GM21825 (cell line): ENCODE measurements around the gene SPINK4.
A peak's percentile ranks its signal among the peaks of the same experiment; 100 is the strongest.

Source experiments
- ATAC-seq: cut with Tn5 transposase; IDR thresholded peaks from one replicate; pipeline ENCODE4 v1.9.1; 2021; ENCODE audit warnings: mild to moderate bottlenecking, moderate library complexity; ENCODE audit not compliant: unreplicated experiment

Gene SPINK4

GRCh38 chr9:33229359-33230114, 10.4 kb upstream of the SPINK4 start:
- ATAC-seq: no peak

- ATAC-seq: no peak
Observed at GRCh38 chr9:33230756-33231622, 9.0 kb upstream of the SPINK4 start.

GRCh38 chr9:33231623-33231942, 8.4 kb upstream of the SPINK4 start:
- ATAC-seq: no peak

DNA sequence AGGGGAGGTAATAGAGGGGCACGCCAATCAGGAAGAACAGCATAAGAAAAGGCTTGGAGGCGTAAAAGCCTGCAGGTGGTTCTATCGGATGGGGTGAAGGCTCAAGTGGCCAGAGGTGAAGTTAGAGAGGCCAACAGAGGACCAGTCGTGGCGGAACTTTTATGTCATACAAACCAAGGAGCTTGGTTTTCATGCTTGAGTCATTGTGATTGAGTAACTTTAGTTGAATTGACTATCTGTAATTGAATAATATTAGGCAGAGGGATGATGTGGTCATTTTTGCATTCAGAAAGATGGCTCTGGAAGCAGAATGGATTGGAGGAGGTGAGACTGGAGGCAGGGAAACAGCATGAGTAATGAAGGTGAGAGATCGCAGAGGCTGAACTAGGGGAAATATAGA, 7.2 kb upstream of the SPINK4 start:
- no peak for ATAC-seq

GRCh38 chr9:33233626-33234342, 6.2 kb upstream of the SPINK4 start:
- ATAC-seq: no peak

GRCh38 chr9:33234511-33235467, 5.2 kb upstream of the SPINK4 start:
- no peak for ATAC-seq

DNA sequence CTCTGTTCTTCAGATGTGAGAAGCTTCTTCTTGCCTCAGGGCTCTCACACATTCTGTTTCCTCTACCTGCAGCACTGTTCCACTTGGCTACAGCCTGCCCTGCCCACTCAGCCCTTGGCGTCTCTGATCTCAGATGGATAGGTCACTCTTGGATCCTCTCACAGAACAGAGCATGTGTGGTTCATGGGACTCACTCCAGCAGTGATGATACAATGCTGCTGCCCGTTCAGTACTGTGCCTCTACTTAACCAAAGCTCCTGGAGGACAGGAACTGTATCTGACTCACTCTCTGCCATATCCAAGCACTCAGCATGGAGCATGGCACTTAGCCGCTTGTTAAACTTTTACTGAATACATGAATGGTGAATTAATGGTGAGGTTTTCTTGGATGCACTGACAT, 3.4 kb upstream of the SPINK4 start:
- no peak for ATAC-seq

DNA sequence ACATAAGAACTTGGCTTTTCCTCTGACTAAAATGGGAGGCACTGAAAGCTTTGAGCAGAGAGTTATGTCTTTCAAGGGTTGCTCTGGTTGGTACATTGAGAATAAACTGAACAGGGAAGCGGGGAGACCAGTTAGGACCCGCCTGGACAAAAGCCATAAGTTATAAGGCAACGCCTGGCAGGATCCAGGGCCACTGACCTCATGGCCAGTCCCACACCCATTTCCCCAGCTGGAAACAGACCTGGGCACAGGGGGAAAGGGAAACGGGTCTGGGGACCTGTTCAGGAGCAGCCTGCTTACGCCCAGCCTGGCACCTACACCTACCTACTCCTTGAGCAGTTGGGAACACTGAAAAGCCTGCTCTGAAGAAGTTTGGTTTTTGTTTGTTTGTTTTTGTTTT, 1.3 kb downstream of the SPINK4 start:
- no peak for ATAC-seq

- ATAC-seq: no peak
Observed at GRCh38 chr9:33242609-33243134, 2.7 kb downstream of the SPINK4 start.

DNA sequence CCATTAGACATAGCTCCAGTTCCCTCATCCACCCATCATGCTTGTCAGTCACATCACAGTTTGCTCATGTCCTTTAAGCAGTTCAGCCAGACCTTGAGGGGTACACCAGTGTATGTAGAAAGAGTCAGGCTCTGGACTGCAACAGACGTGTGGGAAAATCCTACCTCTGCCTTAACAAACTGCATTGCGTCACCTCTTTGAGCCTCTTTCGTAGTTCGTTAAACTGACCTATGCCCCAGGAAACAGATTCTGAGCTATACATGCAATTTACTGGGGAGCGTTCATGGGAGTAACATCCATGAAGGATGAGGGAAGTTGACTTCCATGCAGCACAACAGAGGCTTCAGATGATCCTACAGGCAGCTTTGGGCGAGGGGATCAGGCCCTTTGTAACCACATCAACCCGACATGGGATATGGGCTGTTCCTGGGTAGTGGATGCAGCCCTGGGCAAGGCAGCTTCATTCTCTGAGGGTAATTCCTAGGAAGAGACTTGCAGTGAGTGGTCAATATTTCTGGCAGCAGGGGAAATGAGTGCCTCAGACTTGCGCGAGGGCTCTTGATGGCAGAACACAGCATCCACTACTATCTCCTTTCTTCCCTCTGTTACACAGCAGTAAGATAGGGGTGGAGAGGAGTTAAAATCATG, 4.3 kb downstream of the SPINK4 start:
- ATAC-seq: no peak

- no peak for ATAC-seq
Observed at GRCh38 chr9:33245341-33245740, 5.4 kb downstream of the SPINK4 start.

GRCh38 chr9:33246269-33246860, 6.4 kb downstream of the SPINK4 start:
- no peak for ATAC-seq

DNA sequence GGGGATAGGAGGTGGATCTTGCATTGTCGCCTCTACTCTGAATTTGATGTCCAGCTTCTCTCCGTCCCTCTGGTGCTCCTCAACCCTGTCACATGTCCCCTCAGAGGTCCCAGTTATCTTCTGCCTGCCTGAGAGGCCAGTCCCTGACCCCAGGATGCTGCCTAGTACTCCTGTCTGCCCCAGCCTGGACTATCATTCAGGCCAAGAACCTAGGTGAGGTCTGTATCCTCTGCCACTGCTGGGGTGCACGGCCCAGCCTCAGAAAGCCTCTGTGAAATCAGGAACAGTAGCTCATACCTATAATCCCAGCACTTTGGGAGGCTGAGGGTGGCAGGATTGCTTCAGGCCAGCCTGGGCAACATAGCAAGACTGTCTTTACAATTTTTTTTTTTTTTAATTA, 8.6 kb downstream of the SPINK4 start:
- ATAC-seq: peak; percentile 12

DNA sequence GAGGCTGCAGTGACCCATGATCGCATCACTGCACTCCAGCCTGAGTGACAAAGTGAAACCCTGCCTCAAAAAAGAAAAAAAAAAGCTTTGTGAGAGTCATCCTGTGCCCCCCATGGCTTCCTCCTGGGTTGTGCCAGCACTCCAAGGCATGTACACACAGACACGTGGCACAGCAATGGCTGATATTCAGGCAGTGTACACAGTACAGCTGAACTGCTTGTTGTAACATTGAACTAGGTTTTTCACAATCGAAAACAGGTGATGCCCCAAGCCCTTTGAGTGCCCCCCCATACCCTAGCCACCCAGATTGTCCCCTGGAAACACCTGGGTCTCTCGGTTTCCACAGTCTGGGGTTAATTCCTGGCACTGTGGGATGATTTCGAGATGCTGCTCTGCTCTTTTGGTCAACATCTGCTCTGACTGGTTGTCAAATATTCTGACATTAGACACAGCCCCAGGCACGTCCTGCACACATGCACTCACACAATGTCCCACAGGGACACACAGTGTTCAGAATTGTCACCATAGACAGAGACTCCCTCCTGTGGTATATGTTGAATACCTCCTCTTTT, 9.2 kb downstream of the SPINK4 start:
- ATAC-seq: peak; percentile 59

DNA sequence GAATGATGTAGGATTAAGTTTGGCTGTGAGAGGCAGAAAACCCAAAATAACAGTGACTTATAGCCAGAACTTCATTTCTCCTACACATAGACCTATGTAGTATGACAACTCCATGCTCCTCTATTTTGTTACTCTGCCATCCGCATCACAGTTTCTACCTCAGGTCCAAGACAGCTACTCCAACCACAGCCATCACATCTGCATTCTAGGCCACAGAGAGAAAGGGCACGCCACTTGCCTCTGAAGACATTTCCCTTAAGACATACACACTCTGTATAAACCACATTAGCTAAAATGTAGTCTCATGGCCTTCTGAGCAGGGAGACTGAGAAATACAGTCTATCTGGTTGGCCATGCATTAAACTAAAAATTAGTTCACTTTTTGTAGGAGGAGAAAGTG, 10.0 kb downstream of the SPINK4 start:
- ATAC-seq: no peak

- ATAC-seq: no peak
Observed at GRCh38 chr9:33250458-33250995, 10.6 kb downstream of the SPINK4 start.

DNA sequence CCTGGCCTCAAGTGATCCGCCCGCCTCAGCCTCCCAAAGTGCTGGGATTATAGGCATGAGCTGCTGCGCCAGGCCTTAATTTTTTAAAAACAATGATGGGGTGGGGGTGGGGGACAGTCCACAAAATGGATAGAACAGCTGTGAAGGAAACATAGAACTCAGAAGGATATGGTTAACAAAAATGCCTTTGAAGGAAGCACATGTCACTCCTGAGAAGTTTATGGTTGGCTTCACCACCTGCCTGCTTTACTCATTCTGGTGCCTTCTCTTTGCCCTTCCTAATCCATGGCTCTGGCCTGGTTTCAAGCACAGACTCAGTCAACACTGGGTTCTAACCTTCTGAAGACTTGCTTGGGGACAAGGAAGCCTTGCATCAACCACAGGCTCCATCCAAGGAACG, 14.2 kb downstream of the SPINK4 start:
- no peak for ATAC-seq

DNA sequence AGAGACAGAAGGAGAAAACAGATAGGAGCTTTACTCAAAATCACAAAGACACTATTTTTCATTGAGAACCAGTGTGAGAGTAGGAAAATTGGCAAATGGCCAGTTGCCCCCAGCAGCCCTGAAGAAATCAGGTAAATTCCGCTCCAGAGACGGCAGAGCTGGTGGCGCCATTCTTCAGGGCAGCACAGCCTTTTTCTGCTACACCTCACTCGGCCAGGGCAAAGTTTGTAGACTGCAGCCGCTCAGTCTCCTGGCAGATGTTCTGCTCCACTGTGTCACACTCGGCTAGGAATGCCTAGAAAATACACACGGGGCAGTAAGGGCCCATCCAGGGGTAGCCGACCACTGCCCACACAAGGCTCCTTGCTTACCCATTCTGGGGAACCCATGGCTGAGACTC, 15.0 kb downstream of the SPINK4 start:
- no peak for ATAC-seq

DNA sequence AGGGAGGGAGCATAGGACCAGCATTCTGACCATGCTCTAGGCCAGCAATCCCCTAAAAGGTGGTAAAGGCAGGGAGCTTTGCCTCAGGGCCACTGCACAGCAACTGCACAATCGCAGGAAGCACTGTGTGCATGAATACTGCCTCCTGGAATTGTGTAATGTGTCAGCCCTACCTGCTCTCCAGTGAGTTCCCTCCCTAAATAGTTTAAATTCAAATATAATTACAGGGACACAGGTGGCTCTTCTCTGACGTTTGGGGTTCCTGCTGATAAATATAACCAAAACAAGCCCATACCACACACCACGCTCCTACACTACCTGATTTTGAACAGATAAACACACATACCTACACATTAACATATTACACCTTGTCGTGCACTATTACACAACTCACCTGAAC, 15.5 kb downstream of the SPINK4 start:
- no peak for ATAC-seq
